SK-N-SH (cell line): ENCODE results near the gene ZNF593OS. TPM values are rescaled to one million over a fixed set of nuclear protein-coding genes. Genes with fewer than 3 reads are reported as not detected.

ENCODE experiments used
- CTCF ChIA-PET: fragments of 300-600, 350-600 bp; formaldehyde crosslinking; extraction: SDS; loops from one replicate; lab custom pipeline; 2021; lab: Yijun Ruan, JAX
- POLR2A ChIA-PET: fragments of 350-600 bp; sonication (Branson Sonifier 250); formaldehyde crosslinking; extraction: SDS; loops from one replicate; lab custom pipeline; 2020; ENCODE audit warnings: antibody characterized with exemption, inconsistent platforms; lab: Yijun Ruan, JAX
- DNase-seq: peaks from one replicate; pipeline ENCODE4 v3.0.0; 2012
- H2AFZ ChIP-seq: fragments of 200-600 bp; sonication (generic); 2 replicates; pipeline ENCODE4 v1.8.1; 2016; ENCODE audit warnings: antibody characterized with exemption, mild to moderate bottlenecking, low read depth
- H3F3A ChIP-seq: fragments of 200-600 bp; sonication (generic); replicated peaks from 2 replicates; pipeline ENCODE3; 2016; ENCODE audit warnings: antibody characterized with exemption, mild to moderate bottlenecking; ENCODE audit not compliant: insufficient read depth
- H3K27ac ChIP-seq, 2 experiments: fragments of 200-500 bp in 1 of 2; fragments of 200-600 bp in 1 of 2; sonication (Bioruptor generic) in 1 of 2; sonication (generic), shearing (Covaris generic) in 1 of 2; 2 replicates each; pipeline versions ENCODE4 v1.5.1 to v1.6.1; 2014 to 2016; ENCODE audit warnings: low read depth in 2 of 2, inconsistent platforms in 1 of 2, low read length in 1 of 2, mild to moderate bottlenecking in 1 of 2, mixed read lengths in 1 of 2
- H3K27me3 ChIP-seq: fragments of 200-600 bp; sonication (generic), shearing (Covaris generic); 2 replicates; pipeline ENCODE4 v1.6.1; 2016; ENCODE audit warnings: mixed run types; ENCODE audit not compliant: insufficient read depth
- H3K36me3 ChIP-seq, 2 experiments: fragments of 200-500 bp in 1 of 2; fragments of 200-600 bp in 1 of 2; sonication (Bioruptor generic) in 1 of 2; sonication (generic) in 1 of 2; replicated peaks in 1 of 2; 2 replicates each; pipeline versions ENCODE3 to v1.5.1; 2014 to 2016; ENCODE audit warnings: low read length in 1 of 2, mild to moderate bottlenecking in 1 of 2; ENCODE audit not compliant: insufficient read depth in 2 of 2, control insufficient read depth in 1 of 2
- H3K4me1 ChIP-seq, 2 experiments: fragments of 200-500 bp in 1 of 2; fragments of 200-600 bp in 1 of 2; sonication (Bioruptor generic) in 1 of 2; sonication (generic), shearing (Covaris generic) in 1 of 2; 2 replicates each; pipeline versions ENCODE4 v1.5.1 to v1.6.1; 2014 to 2016; ENCODE audit warnings: low read depth in 1 of 2, low read length in 1 of 2, mixed run types in 1 of 2; ENCODE audit not compliant: insufficient read depth in 2 of 2, control insufficient read depth in 1 of 2
- H3K4me2 ChIP-seq: fragments of 200-600 bp; sonication (generic), shearing (Covaris generic); 2 replicates; pipeline ENCODE4 v1.6.1; 2017; ENCODE audit warnings: mixed run types
- H3K4me3 ChIP-seq, 2 experiments: fragments of 200-500 bp in 1 of 2; fragments of 200-600 bp in 1 of 2; sonication (Bioruptor generic) in 1 of 2; sonication (generic), shearing (Covaris generic) in 1 of 2; 2 replicates each; pipeline versions ENCODE4 v1.5.1 to v1.8.1; 2014 to 2016; ENCODE audit warnings: low read depth in 2 of 2, inconsistent platforms in 1 of 2, low read length in 1 of 2, mild to moderate bottlenecking in 1 of 2, mixed read lengths in 1 of 2, moderate library complexity in 1 of 2
- H3K79me2 ChIP-seq: fragments of 200-600 bp; sonication (generic); 2 replicates; pipeline ENCODE4 v1.8.1; 2017; ENCODE audit warnings: mild to moderate bottlenecking; ENCODE audit not compliant: insufficient read depth
- H3K9ac ChIP-seq: fragments of 200-600 bp; sonication (generic); 2 replicates; pipeline ENCODE4 v1.6.1; 2017; ENCODE audit warnings: mixed run types
- H3K9me2 ChIP-seq: fragments of 200-600 bp; sonication (generic); 2 replicates; pipeline ENCODE4 v1.6.1; 2017; ENCODE audit warnings: mixed run types
- H3K9me3 ChIP-seq: fragments of 200-600 bp; sonication (generic); 2 replicates; pipeline ENCODE4 v1.6.1; 2017; ENCODE audit warnings: mixed run types, mild to moderate bottlenecking, moderate library complexity
- H4K20me1 ChIP-seq: fragments of 200-600 bp; sonication (generic); 2 replicates; pipeline ENCODE4 v1.6.1; 2017; ENCODE audit warnings: mild to moderate bottlenecking, mixed run types; ENCODE audit not compliant: insufficient read depth
- ELF1 ChIP-seq: IDR thresholded peaks from 2 replicates; pipeline ENCODE4 v1.4.0; 2012
- EP300 ChIP-seq, 2 experiments: IDR thresholded peaks; 2 replicates each; pipeline versions ENCODE4 v1.4.0 to v1.6.1; 2012; ENCODE audit warnings: borderline replicate concordance in 1 of 2, low read depth in 1 of 2, low read length in 1 of 2
- FOSL2 ChIP-seq: IDR thresholded peaks from 2 replicates; pipeline ENCODE4 v1.4.0; 2012; ENCODE audit warnings: low read depth, mild to moderate bottlenecking, moderate library complexity, borderline replicate concordance
- FOXJ3 ChIP-seq: sonication (generic); formaldehyde crosslinking; IDR thresholded peaks from 2 replicates; pipeline ENCODE4 v1.5.1; 2020; ENCODE audit warnings: mild to moderate bottlenecking, missing genetic modification reagents
- FOXM1 ChIP-seq: IDR thresholded peaks from 2 replicates; pipeline ENCODE4 v1.4.0; 2012; ENCODE audit warnings: low read depth, mild to moderate bottlenecking
- GABPA ChIP-seq: IDR thresholded peaks from 2 replicates; pipeline ENCODE4 v1.4.0; 2012; ENCODE audit warnings: low read depth, mild to moderate bottlenecking
- GATA2 ChIP-seq: sonication (generic); formaldehyde crosslinking; IDR thresholded peaks from 2 replicates; pipeline ENCODE4 v1.5.0; 2020; ENCODE audit warnings: mild to moderate bottlenecking, missing genetic modification reagents
- JUND ChIP-seq: IDR thresholded peaks from 2 replicates; pipeline ENCODE4 v1.4.0; 2012
- MEF2A ChIP-seq: IDR thresholded peaks from 2 replicates; pipeline ENCODE4 v1.4.0; 2012; ENCODE audit warnings: low read depth, borderline replicate concordance
- NFIC ChIP-seq: IDR thresholded peaks from 2 replicates; pipeline ENCODE4 v1.4.0; 2012; ENCODE audit warnings: borderline replicate concordance
- POLR2AphosphoS5 ChIP-seq: IDR thresholded peaks from 2 replicates; pipeline ENCODE4 v1.6.1; 2012; ENCODE audit warnings: low read depth, low read length
- RAD21 ChIP-seq: IDR thresholded peaks from 2 replicates; pipeline ENCODE4 v1.6.1; 2012; ENCODE audit warnings: mild to moderate bottlenecking, low read length
- RCOR1 ChIP-seq: fragments of 150-350 bp; IDR thresholded peaks from 2 replicates; pipeline ENCODE4 v1.6.1; 2017; ENCODE audit warnings: antibody characterized with exemption, low read length
- RXRA ChIP-seq: IDR thresholded peaks from 2 replicates; pipeline ENCODE4 v1.4.0; 2012; ENCODE audit warnings: low read depth, mild to moderate bottlenecking, borderline replicate concordance
- SMC3 ChIP-seq: IDR thresholded peaks from 2 replicates; pipeline ENCODE4 v1.6.1; 2012; ENCODE audit warnings: low read depth, low read length, improper control_type of control experiment
- TAF1 ChIP-seq: IDR thresholded peaks from 2 replicates; pipeline ENCODE4 v1.6.1; 2012; ENCODE audit warnings: low read depth, mild to moderate bottlenecking, low read length, moderate library complexity, borderline replicate concordance
- TCF12 ChIP-seq: IDR thresholded peaks from 2 replicates; pipeline ENCODE4 v1.4.0; 2012
- TEAD4 ChIP-seq: IDR thresholded peaks from 2 replicates; pipeline ENCODE4 v1.4.0; 2012; ENCODE audit warnings: mild to moderate bottlenecking, borderline replicate concordance; ENCODE audit not compliant: insufficient read depth
- YY1 ChIP-seq: IDR thresholded peaks from 2 replicates; pipeline ENCODE4 v1.4.0; 2012; ENCODE audit warnings: low read depth, mild to moderate bottlenecking
- WGBS: methylation state at CpG from one replicate; pipeline ENCODE4 v1.1.6; 2017; ENCODE audit warnings: low lambda C conversion rate; 5-methylcytosine and 5-hydroxymethylcytosine counted together
- polyA plus RNA-seq, 3 experiments: library from polyadenylated mRNA; depleted of rRNA; stranded (reverse); fragments of >200 nt; gene quantifications; 2 replicates each; pipeline ENCODE4 v1.2.3, GENCODE V29; 2012
- TF ChIP-seq, protein P1 (sequence below): fragments of 150-350 bp; IDR thresholded peaks from 2 replicates; pipeline ENCODE4 v1.6.1; 2017; ENCODE audit warnings: antibody characterized with exemption, low read length, low read depth, borderline replicate concordance
- TF ChIP-seq, protein P2 (sequence below): fragments of 150-350 bp; IDR thresholded peaks from 2 replicates; pipeline ENCODE4 v1.6.1; 2016; ENCODE audit warnings: mild to moderate bottlenecking, low read depth, low read length
- TF ChIP-seq, protein P3 (sequence below): IDR thresholded peaks from 2 replicates; pipeline ENCODE4 v1.4.0; 2012; ENCODE audit warnings: low read depth, borderline replicate concordance

Gene ZNF593OS
- polyA plus RNA-seq, 1 of the 3 experiments (the other 2 are of a cell fraction), result not detected

DNA sequence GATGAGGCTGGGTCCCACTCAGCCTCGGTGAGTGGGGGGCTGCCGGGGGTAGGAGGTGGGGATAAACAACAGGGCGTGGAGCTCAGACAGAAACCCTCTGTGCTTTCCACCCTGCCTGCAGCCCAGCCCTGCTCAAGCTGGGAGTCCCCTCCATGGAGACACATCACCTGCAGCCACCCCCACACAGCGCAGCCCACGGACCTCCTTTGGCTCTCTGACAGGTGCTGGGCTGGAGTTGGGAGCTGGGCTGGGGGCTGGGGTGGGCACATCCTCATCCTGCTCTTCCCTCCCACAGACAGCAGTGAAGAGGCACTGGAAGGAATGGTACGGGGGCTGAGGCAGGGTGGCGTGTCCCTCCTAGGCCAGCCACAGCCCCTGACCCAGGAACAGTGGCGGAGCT, 16.8 kb upstream of the ZNF593OS start:
- no peak overlapping the region for H3K4me3 ChIP-seq
- H4K20me1 ChIP-seq, result no peaks in the 10 kb centered on the region
- no peak overlapping the region for H3K9ac ChIP-seq
- 72% methylated on average over 5 of the region's 8 CpGs for WGBS
- no peak overlapping the region for H2AFZ ChIP-seq
- no peaks in the 10 kb centered on the region for H3K4me1 ChIP-seq
- POLR2A ChIA-PET, result no interaction called here
- H3K79me2 ChIP-seq, result no peaks in the 10 kb centered on the region
- no peak for DNase-seq
- H3F3A ChIP-seq, result no peaks in the 10 kb centered on the region
- no peaks in the 10 kb centered on the region for H3K9me2 ChIP-seq
- no peak overlapping the region for H3K27ac ChIP-seq
- TF ChIP-seq FOSL2, result no peak
- CTCF ChIA-PET, result interaction anchor here (0.9 to 1.6 kb wide), 3 partner anchors 11 to 25 kb away, joined by 3 to 5 read pairs (median 3); no protein-coding TSS in a partner anchor
- H3K4me2 ChIP-seq, result no peak overlapping the region
- no peaks in the 10 kb centered on the region for H3K9me3 ChIP-seq
- no peaks in the 10 kb centered on the region; the same call in 1 of the 2 replicates for H3K27me3 ChIP-seq
- H3K36me3 ChIP-seq, result no peaks in the 10 kb centered on the region

DNA sequence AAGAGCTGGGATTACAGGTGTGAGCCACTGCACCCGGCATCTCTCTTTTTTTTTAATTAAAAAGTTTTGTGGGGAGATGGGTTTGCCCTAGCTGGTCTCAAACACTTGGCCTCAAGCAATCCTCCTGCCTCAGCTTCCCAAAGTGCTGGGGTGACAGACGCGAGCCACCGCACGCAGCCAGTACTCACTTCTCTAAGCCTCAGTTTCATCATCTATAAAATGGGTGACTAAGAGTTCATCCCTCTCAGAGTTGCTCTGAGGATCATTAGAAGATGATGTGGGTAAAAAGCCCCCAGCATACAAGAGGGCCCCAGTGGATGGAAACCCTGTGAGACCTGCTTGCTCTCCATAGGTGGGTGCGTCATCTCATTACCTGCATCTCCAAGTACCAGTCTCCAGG, 16.2 kb upstream of the ZNF593OS start:
- no peaks in the 10 kb centered on the region for H3K79me2 ChIP-seq
- no peak for TF ChIP-seq GATA2 (CRISPR knock-in tag)
- no peak for TF ChIP-seq RAD21
- no peak for TF ChIP-seq FOXM1
- no peak for TF ChIP-seq FOXJ3 (CRISPR knock-in tag)
- TF ChIP-seq EP300 (IDR thresholded peaks at IDR 0.05; ENCODE audit: borderline replicate concordance in 1 of 2, low read depth in 1 of 2, low read length in 1 of 2), result no peak
- TF ChIP-seq POLR2AphosphoS5, result no peak
- TF ChIP-seq ELF1, result no peak
- H3K27ac ChIP-seq, result no peak overlapping the region
- H3K9ac ChIP-seq, result no peak overlapping the region
- CTCF ChIA-PET, result interaction anchor here (1.6 kb wide), 1 partner anchor 10 kb away, joined by 5 read pairs; no protein-coding TSS in a partner anchor
- H2AFZ ChIP-seq, result no peak overlapping the region
- no peaks in the 10 kb centered on the region for H3K36me3 ChIP-seq
- no peaks in the 10 kb centered on the region for H3K9me2 ChIP-seq
- H3K4me2 ChIP-seq, result no peak overlapping the region
- no peaks in the 10 kb centered on the region for H4K20me1 ChIP-seq
- POLR2A ChIA-PET, result no interaction called here
- WGBS, result 93% methylated on average over 5 of the region's 6 CpGs
- H3K4me3 ChIP-seq, result no peak overlapping the region
- no peaks in the 10 kb centered on the region for H3K9me3 ChIP-seq
- no peaks in the 10 kb centered on the region for H3F3A ChIP-seq
- H3K4me1 ChIP-seq, result no peaks in the 10 kb centered on the region
- no peaks in the 10 kb centered on the region for H3K27me3 ChIP-seq
- no peak for DNase-seq

DNA sequence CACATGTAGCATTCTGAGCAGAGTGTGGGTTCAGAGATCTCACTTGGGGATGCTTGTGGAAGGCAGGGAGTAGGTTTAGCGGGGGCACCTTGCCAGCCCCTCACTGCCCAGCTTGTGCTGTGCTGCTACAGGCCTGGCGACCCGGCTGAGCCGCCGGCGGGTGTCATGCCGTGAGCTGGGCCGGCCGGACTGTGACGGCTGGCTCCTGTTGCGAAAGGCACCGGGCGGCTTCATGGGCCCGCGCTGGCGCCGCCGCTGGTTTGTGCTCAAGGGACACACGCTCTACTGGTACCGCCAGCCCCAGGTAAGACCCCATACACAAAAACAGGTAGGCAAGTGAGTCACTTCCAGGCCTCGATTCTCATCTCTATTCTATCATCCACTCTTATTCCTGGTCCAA, 13.3 kb upstream of the ZNF593OS start:
- Histone ChIP-seq H3K9me2 (no peaks in the 10 kb centered on the region), H3K4me1 (no peaks in the 10 kb centered on the region), H3K27me3 (no peaks in the 10 kb centered on the region), H3K4me3 (no peak overlapping the region), H3K9ac (no peak overlapping the region), H3K9me3 (no peaks in the 10 kb centered on the region), H3K27ac (no peak overlapping the region), H2AFZ (no peak overlapping the region), H4K20me1 (no peaks in the 10 kb centered on the region), H3K36me3 (no peaks in the 10 kb centered on the region), H3F3A (no peaks in the 10 kb centered on the region), H3K79me2 (no peaks in the 10 kb centered on the region), H3K4me2 (no peak overlapping the region)
- ChIA-PET CTCF (interaction anchor here (0.6 to 2.2 kb wide), 2 partner anchors 15 to 49 kb away, joined by 4 to 7 read pairs; partner anchors contain the start of genes C1orf232, CEP85 and ZNF593), POLR2A (no interaction called here)
- 85% methylated on average over 2 of the region's 21 CpGs for WGBS
- no peak for DNase-seq
- TF ChIP-seq NFIC (no peak), RCOR1 (no peak), RXRA (no peak), TCF12 (no peak), MEF2A (no peak), YY1 (no peak), TEAD4 (no peak), TAF1 (no peak), GABPA (no peak), JUND (no peak), SMC3 (no peak), FOXJ3 (CRISPR knock-in tag) (no peak)
- TF ChIP-seq, protein P1, sequence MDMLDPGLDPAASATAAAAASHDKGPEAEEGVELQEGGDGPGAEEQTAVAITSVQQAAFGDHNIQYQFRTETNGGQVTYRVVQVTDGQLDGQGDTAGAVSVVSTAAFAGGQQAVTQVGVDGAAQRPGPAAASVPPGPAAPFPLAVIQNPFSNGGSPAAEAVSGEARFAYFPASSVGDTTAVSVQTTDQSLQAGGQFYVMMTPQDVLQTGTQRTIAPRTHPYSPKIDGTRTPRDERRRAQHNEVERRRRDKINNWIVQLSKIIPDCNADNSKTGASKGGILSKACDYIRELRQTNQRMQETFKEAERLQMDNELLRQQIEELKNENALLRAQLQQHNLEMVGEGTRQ, result no peak
- TF ChIP-seq, protein P2, sequence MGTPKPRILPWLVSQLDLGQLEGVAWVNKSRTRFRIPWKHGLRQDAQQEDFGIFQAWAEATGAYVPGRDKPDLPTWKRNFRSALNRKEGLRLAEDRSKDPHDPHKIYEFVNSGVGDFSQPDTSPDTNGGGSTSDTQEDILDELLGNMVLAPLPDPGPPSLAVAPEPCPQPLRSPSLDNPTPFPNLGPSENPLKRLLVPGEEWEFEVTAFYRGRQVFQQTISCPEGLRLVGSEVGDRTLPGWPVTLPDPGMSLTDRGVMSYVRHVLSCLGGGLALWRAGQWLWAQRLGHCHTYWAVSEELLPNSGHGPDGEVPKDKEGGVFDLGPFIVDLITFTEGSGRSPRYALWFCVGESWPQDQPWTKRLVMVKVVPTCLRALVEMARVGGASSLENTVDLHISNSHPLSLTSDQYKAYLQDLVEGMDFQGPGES, result no peak
- TF ChIP-seq, protein P3, sequence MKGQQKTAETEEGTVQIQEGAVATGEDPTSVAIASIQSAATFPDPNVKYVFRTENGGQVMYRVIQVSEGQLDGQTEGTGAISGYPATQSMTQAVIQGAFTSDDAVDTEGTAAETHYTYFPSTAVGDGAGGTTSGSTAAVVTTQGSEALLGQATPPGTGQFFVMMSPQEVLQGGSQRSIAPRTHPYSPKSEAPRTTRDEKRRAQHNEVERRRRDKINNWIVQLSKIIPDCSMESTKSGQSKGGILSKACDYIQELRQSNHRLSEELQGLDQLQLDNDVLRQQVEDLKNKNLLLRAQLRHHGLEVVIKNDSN, result no peak
